Esophagus (tissue), 2 donors: Measurements from ENCODE around the gene ERC1. TPM values are rescaled to one million over a fixed set of nuclear protein-coding genes. Genes with fewer than 3 reads are reported as not detected.

Experiments used
- H3K27ac ChIP-seq, 2 donors: one replicate each; pipeline ENCODE4 v1.5.1; 2013; ENCODE audit warnings: low read depth in 2 of 2, mild to moderate bottlenecking in 2 of 2, inconsistent platforms in 1 of 2, low read length in 1 of 2, moderate library complexity in 1 of 2
- H3K27me3 ChIP-seq, 2 donors: one replicate each; pipeline ENCODE4 v1.6.1; 2013; ENCODE audit warnings: low read length in 2 of 2, control low read depth in 1 of 2, mild to moderate bottlenecking in 1 of 2; ENCODE audit not compliant: insufficient read depth in 2 of 2, control insufficient read depth in 1 of 2
- H3K36me3 ChIP-seq, 2 donors: one replicate each; pipeline ENCODE4 v1.6.1; 2013; ENCODE audit warnings: low read length in 1 of 2; ENCODE audit not compliant: control insufficient read depth in 2 of 2, insufficient read depth in 2 of 2
- H3K4me1 ChIP-seq, 2 donors: one replicate each; pipeline ENCODE4 v1.6.1; 2013; ENCODE audit warnings: low read length in 1 of 2; ENCODE audit not compliant: control insufficient read depth in 2 of 2, insufficient read depth in 2 of 2
- H3K4me3 ChIP-seq, 2 donors: one replicate each; pipeline ENCODE4 v1.5.1; 2013; ENCODE audit warnings: low read length in 2 of 2, mild to moderate bottlenecking in 2 of 2, low read depth in 1 of 2, moderate library complexity in 1 of 2
- H3K9me3 ChIP-seq, 2 donors: one replicate each; pipeline ENCODE4 v1.6.1; 2013; ENCODE audit warnings: mild to moderate bottlenecking in 2 of 2, low read depth in 1 of 2, low read length in 1 of 2, moderate library complexity in 1 of 2; ENCODE audit not compliant: control insufficient read depth in 2 of 2, insufficient read depth in 1 of 2
- WGBS, 2 donors: extraction: QIAGEN DNeasy Blood & Tissue Kit; methylation state at CpG; one replicate each; pipeline ENCODE4 v1.1.7; 2013; 5-methylcytosine and 5-hydroxymethylcytosine counted together
- polyA plus RNA-seq, 2 donors: library from polyadenylated mRNA; stranded (reverse); fragments of 200-250 nt; gene quantifications; one replicate each; pipeline ENCODE4 v1.2.3, GENCODE V29; 2013
- donor health status: healthy with polysubstance abuse.
- donor health status: Bipolar disorder and iron deficiency.

The ERC1 gene
- polyA plus RNA-seq, 2 donors, result 6.4 to 8.7 TPM

GRCh38 chr12:1403417-1403816 is 412.4 kb downstream of the ERC1 start:
- Histone ChIP-seq H3K4me3 (no peak overlapping the region), H3K9me3 (no peaks in the 10 kb centered on the region), H3K4me1 (no peaks in the 10 kb centered on the region), H3K27ac (no peak overlapping the region), H3K36me3 (no peaks in the 10 kb centered on the region), H3K27me3 (no peaks in the 10 kb centered on the region)
- 91 to 93% methylated on average over 4 of the region's 4 CpGs for WGBS, 2 donors

- H3K27me3 ChIP-seq, result no peaks in the 10 kb centered on the region
- no peak overlapping the region for H3K27ac ChIP-seq
- H3K9me3 ChIP-seq, result no peaks in the 10 kb centered on the region
- no peak overlapping the region for H3K4me3 ChIP-seq
- H3K36me3 ChIP-seq, result no peaks in the 10 kb centered on the region
- 97% methylated on average over 5 of the region's 5 CpGs for WGBS, 2 donors
- no peaks in the 10 kb centered on the region for H3K4me1 ChIP-seq
These were observed 414.6 kb downstream of the ERC1 start for GRCh38 chr12:1405619-1406018.

GRCh38 chr12:1410794-1411193 is 419.8 kb downstream of the ERC1 start:
- Histone ChIP-seq H3K36me3 (peaks cover 0 to 5% of the 10 kb centered on the region in 2 donors), H3K27ac (no peak overlapping the region), H3K4me3 (no peak overlapping the region), H3K27me3 (no peaks in the 10 kb centered on the region), H3K4me1 (no peaks in the 10 kb centered on the region), H3K9me3 (no peaks in the 10 kb centered on the region)
- 67 to 77% methylated on average over 1 of the region's 1 CpG for WGBS, 2 donors

GRCh38 chr12:1413930-1414329 is 422.9 kb downstream of the ERC1 start:
- Histone ChIP-seq H3K9me3 (no peaks in the 10 kb centered on the region), H3K27me3 (no peaks in the 10 kb centered on the region), H3K4me1 (no peaks in the 10 kb centered on the region), H3K27ac (no peak overlapping the region), H3K36me3 (peaks cover 0 to 5% of the 10 kb centered on the region in 2 donors), H3K4me3 (no peak overlapping the region)
- WGBS, 2 donors, result 96 to 98% methylated on average over 12 of the region's 12 CpGs

GRCh38 chr12:1418144-1418543 is 427.1 kb downstream of the ERC1 start:
- no peaks in the 10 kb centered on the region for H3K4me1 ChIP-seq
- H3K27me3 ChIP-seq, result no peaks in the 10 kb centered on the region
- H3K4me3 ChIP-seq, result no peak overlapping the region
- H3K36me3 ChIP-seq, result peaks cover 0 to 3% of the 10 kb centered on the region in 2 donors
- peaks cover 3 to 7% of the 10 kb centered on the region in 2 donors for H3K9me3 ChIP-seq
- WGBS, 2 donors, result 73 to 79% methylated on average over 2 of the region's 2 CpGs
- no peak overlapping the region for H3K27ac ChIP-seq

GRCh38 chr12:1419849-1420371 is 428.9 kb downstream of the ERC1 start:
- Histone ChIP-seq H3K27ac (no peak overlapping the region), H3K4me1 (no peaks in the 10 kb centered on the region), H3K4me3 (no peak overlapping the region), H3K9me3 (peaks cover 3 to 7% of the 10 kb centered on the region in 2 donors), H3K36me3 (peaks cover 0 to 3% of the 10 kb centered on the region in 2 donors), H3K27me3 (no peaks in the 10 kb centered on the region)
- 64 to 74% methylated on average over 1 of the region's 1 CpG for WGBS, 2 donors

GRCh38 chr12:1421091-1421846 is 430.2 kb downstream of the ERC1 start:
- Histone ChIP-seq H3K4me3 (no peak overlapping the region), H3K36me3 (peaks cover 0 to 3% of the 10 kb centered on the region in 2 donors), H3K27me3 (no peaks in the 10 kb centered on the region), H3K4me1 (no peaks in the 10 kb centered on the region), H3K9me3 (peaks cover 3 to 7% of the 10 kb centered on the region in 2 donors), H3K27ac (no peak overlapping the region)
- WGBS, 2 donors, result 93 to 94% methylated on average over 10 to 11 of the region's 11 CpGs

GRCh38 chr12:1422604-1423315 is 431.7 kb downstream of the ERC1 start:
- H3K27ac ChIP-seq, result no peak overlapping the region
- peaks cover 0 to 3% of the 10 kb centered on the region in 2 donors for H3K36me3 ChIP-seq
- 83 to 84% methylated on average over 4 of the region's 4 CpGs for WGBS, 2 donors
- peaks cover 3 to 7% of the 10 kb centered on the region in 2 donors for H3K9me3 ChIP-seq
- no peak overlapping the region for H3K4me3 ChIP-seq
- no peaks in the 10 kb centered on the region for H3K27me3 ChIP-seq
- no peaks in the 10 kb centered on the region for H3K4me1 ChIP-seq

- WGBS, 2 donors, result 73 to 83% methylated on average over 4 of the region's 4 CpGs
- H3K27me3 ChIP-seq, result no peaks in the 10 kb centered on the region
- H3K9me3 ChIP-seq, result peaks cover 3 to 7% of the 10 kb centered on the region in 2 donors
- H3K36me3 ChIP-seq, result peaks cover 0 to 3% of the 10 kb centered on the region in 2 donors
- no peak overlapping the region for H3K27ac ChIP-seq
- no peaks in the 10 kb centered on the region for H3K4me1 ChIP-seq
- no peak overlapping the region for H3K4me3 ChIP-seq
These were observed 433.8 kb downstream of the ERC1 start for GRCh38 chr12:1424674-1425395.
